Measurements from ENCODE around the gene RSF1.

Gene RSF1

DNA sequence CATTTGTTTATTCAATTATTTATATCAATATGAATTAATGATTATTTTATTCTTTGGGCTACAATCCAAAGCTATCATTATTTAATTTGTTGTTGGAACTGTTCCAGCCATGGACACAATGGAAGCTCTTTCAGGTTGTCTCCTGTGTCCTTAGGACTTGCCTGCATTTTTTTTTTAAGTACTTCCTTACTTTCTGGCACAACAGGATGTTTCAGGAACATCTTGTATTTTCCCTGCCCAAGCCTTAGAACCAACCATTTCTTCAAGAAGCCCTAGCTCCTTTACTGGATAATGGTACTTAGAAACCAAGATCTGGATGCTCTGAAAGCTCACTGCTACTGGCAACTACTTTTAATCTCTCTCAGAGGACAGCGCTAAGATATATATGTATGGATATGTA is 125.1 kb downstream of the RSF1 start:
- H3K27ac ChIP-seq (ENCODE audit: low read depth, low read length) = no peak overlapping the region
- H2AK5ac ChIP-seq (ENCODE audit: low read length) = no peak overlapping the region
- no peak overlapping the region for H4K8ac ChIP-seq (ENCODE audit: low read depth, low read length)
- no peak overlapping the region for H2AFZ ChIP-seq (ENCODE audit: insufficient read depth, low read length, poor library complexity)
- no peak overlapping the region for H3K23ac ChIP-seq (ENCODE audit: low read length)
- H3K18ac ChIP-seq (ENCODE audit: low read length) = no peak overlapping the region
- H3K27me3 ChIP-seq (ENCODE audit: insufficient read depth, low read length) = no peaks in the 10 kb centered on the region
- no peak overlapping the region for H2BK12ac ChIP-seq (ENCODE audit: low read length)
- no peak overlapping the region for H4K12ac ChIP-seq (ENCODE audit: low read depth, low read length)
- WGBS (ENCODE audit: extremely low coverage, insufficient coverage, insufficient read length) = no CpG with 5 or more reads among the region's 1 CpG
- H2BK120ac ChIP-seq (ENCODE audit: insufficient read depth, low read length, poor library complexity) = no peak overlapping the region
- H3K9me3 ChIP-seq (ENCODE audit: insufficient read depth, low read depth, low read length) = no peaks in the 10 kb centered on the region
- no peak overlapping the region for H3K4me2 ChIP-seq (ENCODE audit: low read length)
- H3K14ac ChIP-seq (ENCODE audit: low read length) = no peak overlapping the region
- no peaks in the 10 kb centered on the region for H3K4me1 ChIP-seq (ENCODE audit: control insufficient read depth in 1 of 2, insufficient read depth in 2 of 2, low read length in 2 of 2)
- no peak overlapping the region for H2BK5ac ChIP-seq (ENCODE audit: low read depth, low read length, poor library complexity)
- DNase-seq = no peak
- H3K79me1 ChIP-seq (ENCODE audit: low read length) = no peaks in the 10 kb centered on the region
- no peak overlapping the region for H3K9ac ChIP-seq (ENCODE audit: low read length)
- H3K4ac ChIP-seq (ENCODE audit: low read depth, low read length) = no peak overlapping the region
- H3K36me3 ChIP-seq (ENCODE audit: control insufficient read depth in 1 of 2, insufficient read depth in 2 of 2, low read length in 2 of 2) = peaks cover 4 to 8% of the 10 kb centered on the region in 2 experiments
- no peak overlapping the region for H3K4me3 ChIP-seq (ENCODE audit: low read depth, low read length)
- no peaks in the 10 kb centered on the region for H3K79me2 ChIP-seq (ENCODE audit: control insufficient read depth, insufficient read depth, low read length, poor library complexity)
- no peak overlapping the region for H4K91ac ChIP-seq (ENCODE audit: low read depth, low read length)

GRCh38 chr11:77690649-77691048 is 129.9 kb downstream of the RSF1 start:
- no peak overlapping the region for H2BK120ac ChIP-seq (ENCODE audit: insufficient read depth, low read length, poor library complexity)
- no peak overlapping the region for H3K18ac ChIP-seq (ENCODE audit: low read length)
- H2BK12ac ChIP-seq (ENCODE audit: low read length) = no peak overlapping the region
- H3K4me2 ChIP-seq (ENCODE audit: low read length) = no peak overlapping the region
- no peak overlapping the region for H3K23ac ChIP-seq (ENCODE audit: low read length)
- no peak for DNase-seq
- H3K4ac ChIP-seq (ENCODE audit: low read depth, low read length) = no peak overlapping the region
- H3K9me3 ChIP-seq (ENCODE audit: insufficient read depth, low read depth, low read length) = no peaks in the 10 kb centered on the region
- no peak overlapping the region for H4K12ac ChIP-seq (ENCODE audit: low read depth, low read length)
- no peaks in the 10 kb centered on the region for H3K79me1 ChIP-seq (ENCODE audit: low read length)
- H2AFZ ChIP-seq (ENCODE audit: insufficient read depth, low read length, poor library complexity) = no peak overlapping the region
- no peaks in the 10 kb centered on the region for H3K79me2 ChIP-seq (ENCODE audit: control insufficient read depth, insufficient read depth, low read length, poor library complexity)
- no peak overlapping the region for H4K91ac ChIP-seq (ENCODE audit: low read depth, low read length)
- H3K4me3 ChIP-seq (ENCODE audit: low read depth, low read length) = no peak overlapping the region
- no peak overlapping the region for H4K8ac ChIP-seq (ENCODE audit: low read depth, low read length)
- H3K4me1 ChIP-seq (ENCODE audit: control insufficient read depth in 1 of 2, insufficient read depth in 2 of 2, low read length in 2 of 2) = no peaks in the 10 kb centered on the region
- no peak overlapping the region for H3K27ac ChIP-seq (ENCODE audit: low read depth, low read length)
- H3K14ac ChIP-seq (ENCODE audit: low read length) = no peak overlapping the region
- no peak overlapping the region for H2BK5ac ChIP-seq (ENCODE audit: low read depth, low read length, poor library complexity)
- WGBS (ENCODE audit: extremely low coverage, insufficient coverage, insufficient read length) = no CpG with 5 or more reads among the region's 3 CpGs
- no peak overlapping the region for H3K9ac ChIP-seq (ENCODE audit: low read length)
- peaks cover 7 to 10% of the 10 kb centered on the region in 2 experiments for H3K36me3 ChIP-seq (ENCODE audit: control insufficient read depth in 1 of 2, insufficient read depth in 2 of 2, low read length in 2 of 2)
- H2AK5ac ChIP-seq (ENCODE audit: low read length) = no peak overlapping the region
- no peaks in the 10 kb centered on the region for H3K27me3 ChIP-seq (ENCODE audit: insufficient read depth, low read length)

GRCh38 chr11:77687088-77687487 is 133.4 kb downstream of the RSF1 start:
- Histone ChIP-seq H3K4me3 (ENCODE audit: low read depth, low read length) (no peak overlapping the region), H3K4ac (ENCODE audit: low read depth, low read length) (no peak overlapping the region), H4K12ac (ENCODE audit: low read depth, low read length) (no peak overlapping the region), H3K4me1 (ENCODE audit: control insufficient read depth in 1 of 2, insufficient read depth in 2 of 2, low read length in 2 of 2) (no peaks in the 10 kb centered on the region), H3K9ac (ENCODE audit: low read length) (no peak overlapping the region), H3K4me2 (ENCODE audit: low read length) (no peak overlapping the region), H2BK120ac (ENCODE audit: insufficient read depth, low read length, poor library complexity) (no peak overlapping the region), H3K9me3 (ENCODE audit: insufficient read depth, low read depth, low read length) (no peaks in the 10 kb centered on the region), H3K27ac (ENCODE audit: low read depth, low read length) (no peak overlapping the region), H4K8ac (ENCODE audit: low read depth, low read length) (no peak overlapping the region), H2BK5ac (ENCODE audit: low read depth, low read length, poor library complexity) (no peak overlapping the region), H2AK5ac (ENCODE audit: low read length) (no peak overlapping the region), H4K91ac (ENCODE audit: low read depth, low read length) (no peak overlapping the region), H2AFZ (ENCODE audit: insufficient read depth, low read length, poor library complexity) (no peak overlapping the region), H3K79me1 (ENCODE audit: low read length) (no peaks in the 10 kb centered on the region), H3K27me3 (ENCODE audit: insufficient read depth, low read length) (no peaks in the 10 kb centered on the region), H3K23ac (ENCODE audit: low read length) (no peak overlapping the region), H3K36me3 (ENCODE audit: control insufficient read depth in 1 of 2, insufficient read depth in 2 of 2, low read length in 2 of 2) (peaks cover 13% of the 10 kb centered on the region in 2 experiments), H2BK12ac (ENCODE audit: low read length) (no peak overlapping the region), H3K79me2 (ENCODE audit: control insufficient read depth, insufficient read depth, low read length, poor library complexity) (no peaks in the 10 kb centered on the region), H3K18ac (ENCODE audit: low read length) (no peak overlapping the region), H3K14ac (ENCODE audit: low read length) (no peak overlapping the region)
- no peak for DNase-seq

DNA sequence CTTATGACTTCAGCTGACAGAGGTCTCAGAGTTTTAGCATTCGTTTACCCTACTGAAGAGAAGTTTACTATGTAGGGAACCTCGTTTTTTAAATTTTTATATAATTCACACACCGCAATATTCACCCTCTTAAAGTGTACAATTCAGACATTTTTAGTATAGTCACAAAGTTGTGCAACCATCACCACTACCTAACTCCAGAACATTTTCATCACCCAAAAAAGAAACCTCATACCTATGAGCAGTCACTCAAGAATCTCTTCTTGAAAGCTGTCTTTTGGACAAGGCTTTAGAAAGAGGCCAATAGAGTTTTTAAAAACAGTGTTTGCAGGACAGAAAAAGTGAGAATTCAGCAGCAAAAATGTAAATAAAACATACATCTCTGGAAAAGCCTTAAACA is 143.4 kb downstream of the RSF1 start:
- no peak overlapping the region for H4K12ac ChIP-seq (ENCODE audit: low read depth, low read length)
- no peaks in the 10 kb centered on the region for H3K9me3 ChIP-seq (ENCODE audit: insufficient read depth, low read depth, low read length)
- no peak overlapping the region for H3K18ac ChIP-seq (ENCODE audit: low read length)
- no peak overlapping the region for H2AK5ac ChIP-seq (ENCODE audit: low read length)
- no peak overlapping the region for H4K91ac ChIP-seq (ENCODE audit: low read depth, low read length)
- H3K23ac ChIP-seq (ENCODE audit: low read length) = no peak overlapping the region
- H2BK12ac ChIP-seq (ENCODE audit: low read length) = no peak overlapping the region
- no peak overlapping the region for H3K4ac ChIP-seq (ENCODE audit: low read depth, low read length)
- no peak overlapping the region for H3K4me3 ChIP-seq (ENCODE audit: low read depth, low read length)
- H3K27ac ChIP-seq (ENCODE audit: low read depth, low read length) = no peak overlapping the region
- H3K36me3 ChIP-seq (ENCODE audit: control insufficient read depth in 1 of 2, insufficient read depth in 2 of 2, low read length in 2 of 2) = peaks cover 16 to 19% of the 10 kb centered on the region in 2 experiments
- no peak overlapping the region for H2BK120ac ChIP-seq (ENCODE audit: insufficient read depth, low read length, poor library complexity)
- no peak overlapping the region for H4K8ac ChIP-seq (ENCODE audit: low read depth, low read length)
- no peak overlapping the region for H3K9ac ChIP-seq (ENCODE audit: low read length)
- no peak overlapping the region for H2AFZ ChIP-seq (ENCODE audit: insufficient read depth, low read length, poor library complexity)
- no peaks in the 10 kb centered on the region for H3K4me1 ChIP-seq (ENCODE audit: control insufficient read depth in 1 of 2, insufficient read depth in 2 of 2, low read length in 2 of 2)
- DNase-seq = peak in 1 of 2 donors; percentile 70
- no peak overlapping the region for H3K14ac ChIP-seq (ENCODE audit: low read length)
- no CpG with 5 or more reads among the region's 3 CpGs for WGBS (ENCODE audit: extremely low coverage, insufficient coverage, insufficient read length)
- H2BK5ac ChIP-seq (ENCODE audit: low read depth, low read length, poor library complexity) = no peak overlapping the region
- H3K27me3 ChIP-seq (ENCODE audit: insufficient read depth, low read length) = no peaks in the 10 kb centered on the region
- no peaks in the 10 kb centered on the region for H3K79me1 ChIP-seq (ENCODE audit: low read length)
- no peaks in the 10 kb centered on the region for H3K79me2 ChIP-seq (ENCODE audit: control insufficient read depth, insufficient read depth, low read length, poor library complexity)
- H3K4me2 ChIP-seq (ENCODE audit: low read length) = no peak overlapping the region
